ENCODE data around the gene AP2A1.
A peak's percentile ranks its signal among the peaks of the same experiment; 100 is the strongest.

The AP2A1 gene

DNA sequence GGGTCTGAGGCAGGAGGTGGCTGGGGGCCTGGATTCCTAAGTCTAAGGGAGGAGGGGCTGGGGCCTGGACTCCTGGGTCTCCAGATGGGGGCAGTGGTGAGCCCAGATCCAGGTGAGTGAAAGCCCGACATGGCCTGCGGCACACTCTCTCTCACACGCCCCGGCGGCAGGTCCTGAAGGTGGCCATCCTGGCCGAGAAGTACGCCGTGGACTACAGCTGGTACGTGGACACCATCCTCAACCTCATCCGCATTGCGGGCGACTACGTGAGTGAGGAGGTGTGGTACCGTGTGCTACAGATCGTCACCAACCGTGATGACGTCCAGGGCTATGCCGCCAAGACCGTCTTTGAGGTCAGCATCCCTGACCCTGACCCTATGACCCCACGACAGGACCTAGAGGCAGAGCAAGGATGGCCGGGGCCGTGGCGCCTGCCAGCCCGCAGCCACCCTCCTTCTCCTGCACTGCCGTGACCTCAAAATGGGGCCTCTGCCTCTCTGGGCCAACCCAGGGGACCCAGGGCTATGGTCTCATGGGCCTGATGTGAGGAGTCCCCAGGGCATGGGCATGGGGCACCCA is 33.1 kb downstream of the AP2A1 start:
- TF ChIP-seq, protein P1, sequence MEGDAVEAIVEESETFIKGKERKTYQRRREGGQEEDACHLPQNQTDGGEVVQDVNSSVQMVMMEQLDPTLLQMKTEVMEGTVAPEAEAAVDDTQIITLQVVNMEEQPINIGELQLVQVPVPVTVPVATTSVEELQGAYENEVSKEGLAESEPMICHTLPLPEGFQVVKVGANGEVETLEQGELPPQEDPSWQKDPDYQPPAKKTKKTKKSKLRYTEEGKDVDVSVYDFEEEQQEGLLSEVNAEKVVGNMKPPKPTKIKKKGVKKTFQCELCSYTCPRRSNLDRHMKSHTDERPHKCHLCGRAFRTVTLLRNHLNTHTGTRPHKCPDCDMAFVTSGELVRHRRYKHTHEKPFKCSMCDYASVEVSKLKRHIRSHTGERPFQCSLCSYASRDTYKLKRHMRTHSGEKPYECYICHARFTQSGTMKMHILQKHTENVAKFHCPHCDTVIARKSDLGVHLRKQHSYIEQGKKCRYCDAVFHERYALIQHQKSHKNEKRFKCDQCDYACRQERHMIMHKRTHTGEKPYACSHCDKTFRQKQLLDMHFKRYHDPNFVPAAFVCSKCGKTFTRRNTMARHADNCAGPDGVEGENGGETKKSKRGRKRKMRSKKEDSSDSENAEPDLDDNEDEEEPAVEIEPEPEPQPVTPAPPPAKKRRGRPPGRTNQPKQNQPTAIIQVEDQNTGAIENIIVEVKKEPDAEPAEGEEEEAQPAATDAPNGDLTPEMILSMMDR (IDR thresholded peaks at IDR 0.05; ENCODE audit: control insufficient read depth, extremely low read depth, insufficient read depth): 0 out of 2 replicates have a peak, but pooled peaks have one; percentile 7
- no peak for DNase-seq (ENCODE audit: low read depth)
- no peak overlapping the region for H3K4me3 ChIP-seq (ENCODE audit: low read depth, low read length)

DNA sequence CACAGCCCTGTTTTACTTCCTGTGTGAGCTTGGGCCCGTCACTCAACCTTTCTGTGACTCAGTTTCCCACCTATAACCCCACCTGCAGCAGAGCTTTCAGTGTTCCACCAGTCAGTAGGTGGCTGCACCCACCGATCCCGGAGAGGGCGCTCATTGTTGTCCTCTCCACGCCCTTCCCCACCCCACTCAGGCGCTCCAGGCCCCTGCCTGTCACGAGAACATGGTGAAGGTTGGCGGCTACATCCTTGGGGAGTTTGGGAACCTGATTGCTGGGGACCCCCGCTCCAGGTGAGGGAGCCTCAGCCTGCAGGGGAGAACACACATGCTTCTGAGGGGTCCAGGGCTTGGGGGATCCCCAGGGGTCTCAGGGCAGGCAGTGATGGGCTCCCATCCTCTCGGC is 34.0 kb downstream of the AP2A1 start:
- DNase-seq (ENCODE audit: low read depth): no peak
- TF ChIP-seq, protein P1 (IDR thresholded peaks at IDR 0.05; ENCODE audit: control insufficient read depth, extremely low read depth, insufficient read depth): no peak

DNA sequence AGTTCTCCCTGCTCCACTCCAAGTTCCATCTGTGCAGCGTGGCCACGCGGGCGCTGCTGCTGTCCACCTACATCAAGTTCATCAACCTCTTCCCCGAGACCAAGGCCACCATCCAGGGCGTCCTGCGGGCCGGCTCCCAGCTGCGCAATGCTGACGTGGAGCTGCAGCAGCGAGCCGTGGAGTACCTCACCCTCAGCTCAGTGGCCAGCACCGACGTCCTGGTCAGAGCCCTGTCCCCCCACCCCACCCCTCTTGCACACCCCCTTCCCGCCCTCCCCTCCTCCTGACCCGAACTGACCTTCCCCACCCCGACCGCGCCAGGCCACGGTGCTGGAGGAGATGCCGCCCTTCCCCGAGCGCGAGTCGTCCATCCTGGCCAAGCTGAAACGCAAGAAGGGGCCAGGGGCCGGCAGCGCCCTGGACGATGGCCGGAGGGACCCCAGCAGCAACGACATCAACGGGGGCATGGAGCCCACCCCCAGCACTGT is 34.6 kb downstream of the AP2A1 start:
- no peak for DNase-seq (ENCODE audit: low read depth)
- TF ChIP-seq, protein P1 (IDR thresholded peaks at IDR 0.05; ENCODE audit: control insufficient read depth, extremely low read depth, insufficient read depth): no peak
- no peak overlapping the region for H3K4me3 ChIP-seq (ENCODE audit: low read depth, low read length)

More for the DNA sequence above, 34.0 kb downstream of the AP2A1 start:
- no peak overlapping the region for H3K4me3 ChIP-seq (ENCODE audit: low read depth, low read length)

DNA sequence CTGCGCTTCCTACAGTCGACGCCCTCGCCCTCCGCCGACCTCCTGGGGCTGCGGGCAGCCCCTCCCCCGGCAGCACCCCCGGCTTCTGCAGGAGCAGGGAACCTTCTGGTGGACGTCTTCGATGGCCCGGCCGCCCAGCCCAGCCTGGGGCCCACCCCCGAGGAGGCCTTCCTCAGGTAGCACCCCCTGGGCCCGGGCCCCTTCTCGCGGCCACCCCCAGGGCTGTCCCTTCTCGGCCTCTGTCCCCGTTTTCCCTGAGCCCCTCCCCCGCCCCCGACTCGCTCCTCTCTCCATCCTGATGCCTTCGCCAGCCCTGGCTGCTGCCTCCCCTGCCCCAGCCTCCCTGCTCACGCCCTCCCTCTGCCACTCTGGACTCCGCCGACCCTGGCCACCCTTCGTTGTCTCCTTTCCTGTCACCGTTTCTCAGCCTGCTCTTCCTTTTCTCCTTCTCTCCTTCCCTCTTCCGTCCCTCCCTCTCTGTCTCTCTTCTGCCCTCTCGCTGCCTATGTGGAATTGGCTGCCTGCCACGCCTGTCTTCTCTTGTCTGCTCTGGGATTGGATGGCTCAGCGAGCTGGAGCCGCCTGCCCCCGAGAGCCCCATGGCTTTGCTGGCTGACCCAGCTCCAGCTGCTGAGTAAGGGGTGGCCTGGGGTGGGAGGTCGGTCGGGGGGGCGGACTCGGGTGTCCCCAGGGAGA is 35.3 kb downstream of the AP2A1 start:
- TF ChIP-seq, protein P1 (IDR thresholded peaks at IDR 0.05; ENCODE audit: control insufficient read depth, extremely low read depth, insufficient read depth): peak; percentile 23; the same call in 1 of the 2 replicates
- no peak for DNase-seq (ENCODE audit: low read depth)
- H3K4me3 ChIP-seq (ENCODE audit: low read depth, low read length): no peak overlapping the region

DNA sequence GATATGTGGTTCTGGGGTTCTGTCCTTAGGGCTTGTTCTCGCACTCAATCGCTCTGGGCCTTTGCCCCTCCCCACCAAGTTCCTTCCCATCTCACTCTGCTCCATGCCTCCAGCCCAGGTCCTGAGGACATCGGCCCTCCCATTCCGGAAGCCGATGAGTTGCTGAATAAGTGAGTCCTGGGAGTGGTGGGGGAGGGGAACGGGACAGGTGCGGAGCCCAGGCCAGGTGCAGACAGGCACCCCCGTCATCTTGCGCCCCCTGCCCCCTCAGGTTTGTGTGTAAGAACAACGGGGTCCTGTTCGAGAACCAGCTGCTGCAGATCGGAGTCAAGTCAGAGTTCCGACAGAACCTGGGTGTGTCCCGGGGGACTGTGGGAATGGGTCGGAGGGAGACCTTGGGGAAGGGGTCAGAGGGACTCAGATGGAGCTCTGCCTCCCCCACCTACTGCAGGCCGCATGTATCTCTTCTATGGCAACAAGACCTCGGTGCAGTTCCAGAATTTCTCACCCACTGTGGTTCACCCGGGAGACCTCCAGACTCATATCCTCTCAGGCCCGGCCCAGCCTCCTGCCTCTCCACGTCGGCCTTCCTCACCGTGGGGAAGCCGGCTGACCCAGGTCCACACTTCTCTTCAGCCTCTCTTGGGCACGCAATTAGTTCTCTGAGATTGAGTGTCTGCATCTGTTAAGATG is 36.2 kb downstream of the AP2A1 start:
- TF ChIP-seq, protein P1 (IDR thresholded peaks at IDR 0.05; ENCODE audit: control insufficient read depth, extremely low read depth, insufficient read depth): no peak
- H3K4me3 ChIP-seq (ENCODE audit: low read depth, low read length): no peak overlapping the region
- DNase-seq (ENCODE audit: low read depth): no peak

DNA sequence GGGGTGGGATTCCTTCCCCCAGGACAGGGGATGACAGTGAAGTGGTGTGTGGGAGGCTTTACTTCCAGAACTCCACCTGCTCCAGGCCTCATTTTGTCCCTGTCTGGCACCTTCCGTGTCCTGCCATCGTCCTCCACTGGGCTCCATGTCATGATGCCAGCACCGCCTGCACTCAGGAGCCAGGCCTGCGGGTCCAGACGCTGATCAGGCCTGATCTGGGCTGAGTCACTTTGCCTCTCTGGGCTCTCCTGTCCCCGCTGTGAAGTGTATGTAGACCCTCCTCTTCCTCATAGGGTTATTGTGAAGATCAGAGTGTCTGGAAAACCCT is 36.7 kb downstream of the AP2A1 start:
- TF ChIP-seq, protein P1 (IDR thresholded peaks at IDR 0.05; ENCODE audit: control insufficient read depth, extremely low read depth, insufficient read depth): no peak
- H3K4me3 ChIP-seq (ENCODE audit: low read depth, low read length): no peak overlapping the region
- no peak for DNase-seq (ENCODE audit: low read depth)
